Right lobe of liver (tissue), 6 donors: Measurements from ENCODE around the gene HHAT. TPM values are rescaled to one million over a fixed set of nuclear protein-coding genes. Genes with fewer than 3 reads are reported as not detected.

Experiments
- ATAC-seq, 4 donors: fragments of 200-7000 bp; cut with Tn5 transposase; one replicate each; pipeline ENCODE4 v1.9.1; 2020; ENCODE audit warnings: mild to moderate bottlenecking in 4 of 4, moderate library complexity in 4 of 4
- DNase-seq, 3 donors: peaks; one replicate each; pipeline ENCODE4 v3.0.0-alpha.2; 2020
- H3K27ac ChIP-seq, 3 donors: fragments of 200-600 bp; one replicate each; pipeline ENCODE4 v1.8.0; 2022
- H3K27me3 ChIP-seq, 2 donors: fragments of 200-600 bp; one replicate each; pipeline ENCODE4 v1.8.0; 2022
- H3K36me3 ChIP-seq, 4 donors: fragments of 200-600 bp; sonication (generic) in 1 of 4; one replicate each; pipeline versions ENCODE4 v1.5.1 to v1.8.0; 2017 to 2022; ENCODE audit warnings: control low read depth in 1 of 4
- H3K4me1 ChIP-seq, 4 donors: fragments of 200-600 bp; sonication (generic) in 1 of 4; one replicate each; pipeline versions ENCODE4 v1.5.1 to v1.8.0; 2017 to 2022; ENCODE audit warnings: control low read depth in 1 of 4
- H3K4me3 ChIP-seq, 3 donors: fragments of 200-600 bp; one replicate each; pipeline ENCODE4 v1.8.0; 2022
- H3K9me3 ChIP-seq, 4 donors: fragments of 200-600 bp; sonication (generic) in 1 of 4; one replicate each; pipeline versions ENCODE4 v1.5.1 to v1.8.0; 2017 to 2022; ENCODE audit warnings: control low read depth in 1 of 4
- POLR2A ChIP-seq: fragments of 450-650 bp; IDR thresholded peaks from one replicate; pipeline ENCODE4 v1.6.1; 2017; ENCODE audit warnings: antibody characterized with exemption, mild to moderate bottlenecking
- WGBS: methylation state at CpG from one replicate; pipeline ENCODE4 v1.1.6; 2018; ENCODE audit warnings: low coverage, low lambda C conversion rate; ENCODE audit not compliant: insufficient coverage; ENCODE audit errors: missing lambda C conversion rate; 5-methylcytosine and 5-hydroxymethylcytosine counted together
- intact Hi-C, 2 donors: fragments of 100-400 bp; cut with DNase I; formaldehyde crosslinking; loops; one replicate each; pipeline versions ENCODE4 v1.11.2 to v1.14.1; 2022
- total RNA-seq, 6 experiments: library from RNA; depleted of rRNA in 2 of 6; stranded (reverse); fragments of >200 nt in 2 of 6; fragmentation: NEBNext Ultra II Directional in 3 of 6; extraction: Animal tissue kit (Norgen Biotek cat#: 25700) in 3 of 6; gene quantifications; one replicate each; pipeline versions ENCODE4 v1.1.0 to v1.2.4, GENCODE V29; 2016 to 2023
- TF ChIP-seq, protein P1 (sequence below), 4 donors: fragments of 200-600 bp in 3 of 4; fragments of 450-650 bp in 1 of 4; IDR thresholded peaks; one replicate each; pipeline versions ENCODE4 v1.5.1 to v1.8.0; 2016 to 2022; ENCODE audit warnings: antibody characterized with exemption in 4 of 4, mild to moderate bottlenecking in 2 of 4
- donor health status: DM: no; HTN: yes; CAD: no.
- donor health status: DM: no; HTN: no; CAD: no.
- donor health status: DM: no; HTN: no; CAD: no.
- donor health status: DM: no; HTN: yes; CAD: no.
- donor health status: DM: no; HTN: yes; CAD: no.

The HHAT gene
- total RNA-seq, 6 experiments from 2014 or later = 2.2 to 4.1 (median 2.7) TPM

DNA sequence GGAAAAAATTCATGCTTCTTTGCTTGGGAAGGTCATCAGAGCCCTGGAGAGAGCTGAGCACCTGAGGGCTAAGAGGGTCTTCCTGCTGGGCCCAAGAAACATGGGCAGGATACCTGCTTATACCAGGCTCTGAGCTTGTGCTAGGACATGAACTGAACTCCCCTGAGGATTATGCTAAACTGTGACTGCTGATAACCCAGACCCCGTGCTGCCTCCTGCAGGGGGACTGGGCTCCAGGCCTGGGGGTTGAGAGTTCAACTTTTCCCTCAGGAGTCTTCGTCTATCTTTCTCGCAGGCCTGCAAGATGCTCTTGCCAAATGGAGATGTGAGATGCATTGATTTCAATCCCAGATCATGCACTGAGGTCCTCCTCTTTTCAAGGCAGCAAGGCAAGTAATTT is 368.5 kb downstream of the HHAT start:
- Histone ChIP-seq H3K36me3 (no peaks in the 10 kb centered on the region), H3K4me1 (peaks cover 0 to 13% (median 6%) of the 10 kb centered on the region in 4 donors), H3K27ac (no peak overlapping the region), H3K27me3 (no peaks in the 10 kb centered on the region), H3K9me3 (no peaks in the 10 kb centered on the region), H3K4me3 (no peak overlapping the region)
- intact Hi-C loops = no loop called here
- 50% methylated on average over 2 of the region's 3 CpGs for WGBS
- DNase-seq (no peak), ATAC-seq (no peak)
- TF ChIP-seq, protein P1, sequence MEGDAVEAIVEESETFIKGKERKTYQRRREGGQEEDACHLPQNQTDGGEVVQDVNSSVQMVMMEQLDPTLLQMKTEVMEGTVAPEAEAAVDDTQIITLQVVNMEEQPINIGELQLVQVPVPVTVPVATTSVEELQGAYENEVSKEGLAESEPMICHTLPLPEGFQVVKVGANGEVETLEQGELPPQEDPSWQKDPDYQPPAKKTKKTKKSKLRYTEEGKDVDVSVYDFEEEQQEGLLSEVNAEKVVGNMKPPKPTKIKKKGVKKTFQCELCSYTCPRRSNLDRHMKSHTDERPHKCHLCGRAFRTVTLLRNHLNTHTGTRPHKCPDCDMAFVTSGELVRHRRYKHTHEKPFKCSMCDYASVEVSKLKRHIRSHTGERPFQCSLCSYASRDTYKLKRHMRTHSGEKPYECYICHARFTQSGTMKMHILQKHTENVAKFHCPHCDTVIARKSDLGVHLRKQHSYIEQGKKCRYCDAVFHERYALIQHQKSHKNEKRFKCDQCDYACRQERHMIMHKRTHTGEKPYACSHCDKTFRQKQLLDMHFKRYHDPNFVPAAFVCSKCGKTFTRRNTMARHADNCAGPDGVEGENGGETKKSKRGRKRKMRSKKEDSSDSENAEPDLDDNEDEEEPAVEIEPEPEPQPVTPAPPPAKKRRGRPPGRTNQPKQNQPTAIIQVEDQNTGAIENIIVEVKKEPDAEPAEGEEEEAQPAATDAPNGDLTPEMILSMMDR (IDR thresholded peaks at IDR 0.05) = no peak
- no peak for TF ChIP-seq POLR2A

DNA sequence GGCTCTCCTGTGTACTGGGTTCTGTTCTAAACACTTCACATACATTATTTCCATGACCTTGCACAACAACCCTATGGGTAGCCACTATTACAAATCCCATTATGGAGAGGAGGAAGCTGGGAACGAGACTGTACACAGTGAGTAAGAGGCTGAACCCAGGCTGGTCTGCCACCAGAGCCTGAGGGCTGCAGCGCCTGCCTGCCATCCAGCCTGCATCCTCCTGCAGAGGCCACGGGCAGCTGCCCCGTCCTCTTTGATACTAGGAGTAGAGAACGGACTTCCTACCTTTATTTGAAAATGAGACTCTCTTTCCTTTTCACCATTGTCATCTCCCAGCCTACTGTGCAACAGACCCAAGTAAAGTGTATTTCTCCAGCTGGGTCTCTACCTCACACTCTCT is 370.0 kb downstream of the HHAT start:
- intact Hi-C loops = no loop called here
- H3K4me1 ChIP-seq = peaks cover 0 to 13% (median 6%) of the 10 kb centered on the region in 4 donors
- ATAC-seq (no peak), DNase-seq (no peak)
- WGBS = 81% methylated on average over 5 of the region's 5 CpGs
- H3K27ac ChIP-seq = no peak overlapping the region
- H3K36me3 ChIP-seq = no peaks in the 10 kb centered on the region
- no peaks in the 10 kb centered on the region for H3K27me3 ChIP-seq
- H3K9me3 ChIP-seq = no peaks in the 10 kb centered on the region
- TF ChIP-seq, protein P1 (IDR thresholded peaks at IDR 0.05) = no peak
- no peak for TF ChIP-seq POLR2A
- no peak overlapping the region for H3K4me3 ChIP-seq

DNA sequence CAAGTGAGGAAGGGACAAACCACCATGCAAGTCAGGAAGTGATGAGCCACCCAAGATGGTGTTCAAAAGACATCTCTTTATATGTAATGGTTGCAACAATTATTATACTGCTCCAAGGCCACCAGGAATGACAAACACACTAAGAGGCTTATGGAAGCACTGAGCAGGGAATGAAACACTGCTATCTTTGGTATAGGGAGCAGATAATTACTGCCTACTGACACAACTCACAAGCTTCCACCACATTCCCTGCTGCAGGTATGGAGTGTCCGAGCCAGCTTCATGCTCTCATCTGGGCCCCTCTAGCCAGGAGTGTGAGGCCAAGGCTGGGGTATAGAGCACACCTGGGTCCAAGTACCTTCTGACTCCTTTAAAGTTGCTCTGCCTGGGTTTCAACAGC is 371.4 kb downstream of the HHAT start:
- ATAC-seq (peak in 3 of 4 donors; percentile 43 to 53 (median 48)), DNase-seq (no peak)
- H3K9me3 ChIP-seq = no peaks in the 10 kb centered on the region
- peaks cover 0 to 13% (median 6%) of the 10 kb centered on the region in 4 donors for H3K4me1 ChIP-seq
- H3K4me3 ChIP-seq = no peak overlapping the region
- H3K27ac ChIP-seq = peak overlapping the region in 1 of 3 donors; percentile 69
- H3K36me3 ChIP-seq = no peaks in the 10 kb centered on the region
- WGBS = no CpG with 5 or more reads among the region's 1 CpG
- no peak for TF ChIP-seq POLR2A
- TF ChIP-seq, protein P1 (IDR thresholded peaks at IDR 0.05) = no peak
- H3K27me3 ChIP-seq = no peaks in the 10 kb centered on the region
- intact Hi-C loops = no loop called here

DNA sequence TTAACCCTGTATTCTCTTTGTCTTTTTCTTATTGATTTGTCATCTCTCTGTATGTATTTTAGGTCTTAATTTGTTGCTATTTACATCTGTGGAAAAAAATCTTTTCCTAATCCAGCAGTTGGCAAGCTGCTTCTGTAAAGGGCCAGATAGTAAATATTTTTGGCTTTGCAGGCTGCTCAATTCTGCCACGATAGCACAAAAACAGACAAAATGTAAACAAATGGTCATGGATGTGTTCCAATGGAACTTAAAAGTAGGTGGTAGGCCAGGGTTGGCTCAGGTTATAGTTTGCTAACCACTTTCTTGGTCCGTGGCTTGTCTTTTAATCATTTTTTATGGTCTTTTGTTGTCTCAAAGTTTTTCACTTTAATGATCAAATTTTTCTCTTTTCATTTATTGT is 371.8 kb downstream of the HHAT start:
- ATAC-seq (peak; percentile 85 to 94 (median 93)), DNase-seq (no peak)
- intact Hi-C loops = no loop called here
- Histone ChIP-seq H3K27ac (peak overlapping the region in 1 of 3 donors; percentile 69), H3K4me1 (peaks cover 0 to 13% (median 6%) of the 10 kb centered on the region in 4 donors), H3K36me3 (no peaks in the 10 kb centered on the region), H3K4me3 (no peak overlapping the region), H3K27me3 (no peaks in the 10 kb centered on the region), H3K9me3 (no peaks in the 10 kb centered on the region)
- TF ChIP-seq, protein P1 (IDR thresholded peaks at IDR 0.05) = no peak
- no peak for TF ChIP-seq POLR2A
- 15% methylated on average over 2 of the region's 2 CpGs for WGBS

DNA sequence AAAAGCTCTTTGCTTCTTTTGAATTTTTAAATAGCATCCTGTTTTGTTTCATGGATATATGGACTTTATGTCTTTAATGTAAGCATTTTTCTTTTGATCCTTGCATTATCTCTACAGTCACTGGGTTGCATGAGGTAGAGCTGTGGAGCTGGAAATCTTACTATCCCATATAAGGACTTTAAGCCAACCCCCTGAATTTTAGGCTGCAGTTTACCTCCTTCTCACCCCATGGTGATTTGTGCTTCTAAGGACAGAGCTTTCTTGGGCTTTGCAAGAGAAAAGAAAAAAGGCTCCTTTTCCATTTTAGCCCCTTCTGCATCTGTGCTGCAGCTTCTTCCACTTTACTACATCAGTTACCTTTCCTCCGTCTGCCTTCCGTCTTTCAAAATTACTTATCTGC is 373.8 kb downstream of the HHAT start:
- intact Hi-C loops = no loop called here
- H3K9me3 ChIP-seq = no peaks in the 10 kb centered on the region
- no peak overlapping the region for H3K27ac ChIP-seq
- no peaks in the 10 kb centered on the region for H3K36me3 ChIP-seq
- DNase-seq = no peak
- no peak overlapping the region for H3K4me3 ChIP-seq
- TF ChIP-seq POLR2A = no peak
- TF ChIP-seq, protein P1 (IDR thresholded peaks at IDR 0.05) = no peak
- no peak for ATAC-seq
- WGBS = 84% methylated on average over 2 of the region's 2 CpGs
- no peaks in the 10 kb centered on the region for H3K27me3 ChIP-seq
- peaks cover 0 to 30% (median 14%) of the 10 kb centered on the region in 4 donors for H3K4me1 ChIP-seq
